ENCODE results near the gene SLC16A7.

Gene SLC16A7

DNA sequence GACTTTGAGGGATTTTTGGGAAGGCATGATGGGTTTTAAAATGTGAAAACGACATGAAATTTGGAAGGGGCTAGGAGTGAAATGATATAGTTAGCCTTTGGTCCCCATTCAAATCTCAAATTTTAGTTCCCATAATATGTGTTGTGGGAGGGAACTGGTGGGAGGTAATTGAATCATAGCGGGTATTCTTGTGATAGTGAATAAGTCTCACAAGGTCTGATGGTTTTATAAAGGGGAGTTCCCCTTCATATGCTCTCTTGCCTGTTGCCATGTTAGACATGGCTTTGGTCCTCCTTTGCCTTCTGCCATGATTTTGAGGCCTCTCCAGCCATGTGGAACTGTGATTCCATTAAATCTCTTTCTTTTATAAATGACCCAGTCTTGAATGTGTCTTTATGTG is 72.8 kb downstream of the SLC16A7 start:
- TF ChIP-seq, protein P1, sequence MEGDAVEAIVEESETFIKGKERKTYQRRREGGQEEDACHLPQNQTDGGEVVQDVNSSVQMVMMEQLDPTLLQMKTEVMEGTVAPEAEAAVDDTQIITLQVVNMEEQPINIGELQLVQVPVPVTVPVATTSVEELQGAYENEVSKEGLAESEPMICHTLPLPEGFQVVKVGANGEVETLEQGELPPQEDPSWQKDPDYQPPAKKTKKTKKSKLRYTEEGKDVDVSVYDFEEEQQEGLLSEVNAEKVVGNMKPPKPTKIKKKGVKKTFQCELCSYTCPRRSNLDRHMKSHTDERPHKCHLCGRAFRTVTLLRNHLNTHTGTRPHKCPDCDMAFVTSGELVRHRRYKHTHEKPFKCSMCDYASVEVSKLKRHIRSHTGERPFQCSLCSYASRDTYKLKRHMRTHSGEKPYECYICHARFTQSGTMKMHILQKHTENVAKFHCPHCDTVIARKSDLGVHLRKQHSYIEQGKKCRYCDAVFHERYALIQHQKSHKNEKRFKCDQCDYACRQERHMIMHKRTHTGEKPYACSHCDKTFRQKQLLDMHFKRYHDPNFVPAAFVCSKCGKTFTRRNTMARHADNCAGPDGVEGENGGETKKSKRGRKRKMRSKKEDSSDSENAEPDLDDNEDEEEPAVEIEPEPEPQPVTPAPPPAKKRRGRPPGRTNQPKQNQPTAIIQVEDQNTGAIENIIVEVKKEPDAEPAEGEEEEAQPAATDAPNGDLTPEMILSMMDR (IDR thresholded peaks at IDR 0.05; ENCODE audit: borderline replicate concordance, control extremely low read depth, extremely low read depth, insufficient read depth, missing control alignments): no peak
- in situ Hi-C loops (cut with MboI; ENCODE audit: low sequenced_read_pairs, unreplicated experiment): no loop called here
- no peak for DNase-seq (ENCODE audit: low spot score)

GRCh38 chr12:59672273-59672672 is 76.4 kb downstream of the SLC16A7 start:
- no peak for DNase-seq (ENCODE audit: low spot score)
- TF ChIP-seq, protein P1 (IDR thresholded peaks at IDR 0.05; ENCODE audit: borderline replicate concordance, control extremely low read depth, extremely low read depth, insufficient read depth, missing control alignments): no peak
- in situ Hi-C loops (cut with MboI; ENCODE audit: low sequenced_read_pairs, unreplicated experiment): no loop called here

GRCh38 chr12:59675461-59675860 is 79.6 kb downstream of the SLC16A7 start:
- no peak for DNase-seq (ENCODE audit: low spot score)
- TF ChIP-seq, protein P1 (IDR thresholded peaks at IDR 0.05; ENCODE audit: borderline replicate concordance, control extremely low read depth, extremely low read depth, insufficient read depth, missing control alignments): no peak
- in situ Hi-C loops (cut with MboI; ENCODE audit: low sequenced_read_pairs, unreplicated experiment): no loop called here

GRCh38 chr12:59677857-59678256 is 82.0 kb downstream of the SLC16A7 start:
- TF ChIP-seq, protein P1 (IDR thresholded peaks at IDR 0.05; ENCODE audit: borderline replicate concordance, control extremely low read depth, extremely low read depth, insufficient read depth, missing control alignments): no peak
- DNase-seq (ENCODE audit: low spot score): no peak
- in situ Hi-C loops (cut with MboI; ENCODE audit: low sequenced_read_pairs, unreplicated experiment): no loop called here

DNA sequence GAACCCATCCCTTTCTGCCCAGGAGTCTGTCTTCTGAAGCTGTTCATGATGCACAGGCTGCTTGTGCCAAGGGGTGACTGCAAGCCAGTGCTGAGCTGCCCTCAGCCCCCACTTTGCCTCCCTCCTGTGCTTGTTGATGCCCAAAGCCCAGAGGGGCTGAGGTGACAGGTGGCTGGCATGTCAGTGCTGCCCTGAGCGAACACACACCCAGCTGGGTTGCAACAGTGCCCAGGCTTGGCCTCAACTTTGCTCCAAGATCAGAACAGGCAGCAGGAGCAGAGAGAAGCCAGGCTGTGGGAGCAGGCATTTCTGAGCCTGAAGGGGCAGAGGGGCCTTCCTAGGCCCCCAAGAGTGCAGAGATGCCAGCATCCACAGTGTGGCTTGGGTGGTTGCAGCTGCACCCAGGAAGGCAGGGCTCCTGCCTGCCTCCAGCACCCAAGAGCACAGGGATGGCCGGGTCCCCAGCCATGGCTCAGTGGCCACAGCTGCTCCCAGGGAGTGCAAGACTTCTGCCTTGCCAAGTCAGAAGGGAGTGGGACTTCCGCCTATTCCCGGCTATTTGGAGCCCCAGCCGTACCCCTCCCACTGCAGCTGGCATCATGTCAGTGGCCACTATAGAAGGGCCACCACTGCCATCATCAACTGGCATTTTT is 83.1 kb downstream of the SLC16A7 start:
- TF ChIP-seq, protein P1 (IDR thresholded peaks at IDR 0.05; ENCODE audit: borderline replicate concordance, control extremely low read depth, extremely low read depth, insufficient read depth, missing control alignments): no peak
- DNase-seq (ENCODE audit: low spot score): no peak
- in situ Hi-C loops (cut with MboI; ENCODE audit: low sequenced_read_pairs, unreplicated experiment): no loop called here

- in situ Hi-C loops (cut with MboI; ENCODE audit: low sequenced_read_pairs, unreplicated experiment): no loop called here
- TF ChIP-seq, protein P1 (IDR thresholded peaks at IDR 0.05; ENCODE audit: borderline replicate concordance, control extremely low read depth, extremely low read depth, insufficient read depth, missing control alignments): no peak
Measured at GRCh38 chr12:59689776-59690175, 93.9 kb downstream of the SLC16A7 start.

More at GRCh38 chr12:59689776-59690175, 93.9 kb downstream of the SLC16A7 start:
- DNase-seq (ENCODE audit: low spot score): no peak

All from GM13976 (cell line).